GM12873 (cell line): ENCODE data around the gene NFE2.

Source experiments
- CTCF ChIP-seq: IDR thresholded peaks from 2 replicates; pipeline ENCODE4 v1.5.1; 2012; ENCODE audit warnings: low read depth, mild to moderate bottlenecking, moderate library complexity, low read length, control low read depth; ENCODE audit not compliant: insufficient read depth; ENCODE audit errors: missing control alignments

Gene NFE2

GRCh38 chr12:54270345-54270744, 30.5 kb downstream of the NFE2 start:
- TF ChIP-seq CTCF: no peak

GRCh38 chr12:54266852-54267251, 34.0 kb downstream of the NFE2 start:
- TF ChIP-seq CTCF: no peak

GRCh38 chr12:54265364-54265812, 35.4 kb downstream of the NFE2 start:
- TF ChIP-seq CTCF: no peak

GRCh38 chr12:54262403-54262925, 38.4 kb downstream of the NFE2 start:
- TF ChIP-seq CTCF: no peak

GRCh38 chr12:54261815-54262402, 38.9 kb downstream of the NFE2 start:
- TF ChIP-seq CTCF: no peak

GRCh38 chr12:54259194-54260011, 41.4 kb downstream of the NFE2 start:
- TF ChIP-seq CTCF: no peak

GRCh38 chr12:54258201-54258681, 42.6 kb downstream of the NFE2 start:
- TF ChIP-seq CTCF: no peak
